OCI-LY1 (cell line): Measurements from ENCODE around the gene PSMD1.

Experiments used
- H2AFZ ChIP-seq: fragments of 200-600 bp; sonication (generic), shearing (Covaris generic); 2 replicates; pipeline ENCODE4 v1.6.0; 2014; ENCODE audit warnings: antibody characterized with exemption, mild to moderate bottlenecking, low read length
- H3F3A ChIP-seq: fragments of 200-600 bp; sonication (generic), shearing (Covaris generic); 2 replicates; pipeline ENCODE4 v1.6.0; 2014; ENCODE audit warnings: mild to moderate bottlenecking, antibody characterized with exemption, low read length, moderate library complexity; ENCODE audit not compliant: insufficient read depth
- H3K27ac ChIP-seq: fragments of 200-600 bp; sonication (generic); 2 replicates; pipeline ENCODE4 v1.5.1; 2014; ENCODE audit warnings: low read length, mixed run types, mild to moderate bottlenecking, low read depth; ENCODE audit not compliant: poor library complexity, severe bottlenecking
- H3K27me3 ChIP-seq: fragments of 200-600 bp; sonication (generic); 2 replicates; pipeline ENCODE4 v1.6.0; 2014; ENCODE audit warnings: antibody characterized with exemption, mild to moderate bottlenecking, low read length, moderate library complexity; ENCODE audit not compliant: insufficient read depth
- H3K36me3 ChIP-seq: fragments of 200-600 bp; sonication (generic); 2 replicates; pipeline ENCODE4 v1.6.1; 2014; ENCODE audit warnings: mild to moderate bottlenecking, antibody characterized with exemption, low read length, moderate library complexity, mixed read lengths; ENCODE audit not compliant: insufficient read depth
- H3K4me1 ChIP-seq: fragments of 200-600 bp; sonication (generic); 2 replicates; pipeline ENCODE4 v1.5.1; 2014; ENCODE audit warnings: mild to moderate bottlenecking, low read length, moderate library complexity; ENCODE audit not compliant: insufficient read depth, severe bottlenecking
- H3K4me2 ChIP-seq: fragments of 200-600 bp; sonication (generic), shearing (Covaris generic); 2 replicates; pipeline ENCODE4 v1.6.1; 2014; ENCODE audit warnings: low read length
- H3K4me3 ChIP-seq: fragments of 200-600 bp; sonication (generic); 2 replicates; pipeline ENCODE4 v1.5.1; 2014; ENCODE audit warnings: low read length, low read depth, mild to moderate bottlenecking, mixed read lengths; ENCODE audit not compliant: poor library complexity, severe bottlenecking
- H3K79me2 ChIP-seq: fragments of 200-600 bp; shearing (Covaris generic); 2 replicates; pipeline ENCODE4 v1.6.1; 2016; ENCODE audit warnings: mixed run types, low read length, mixed read lengths; ENCODE audit not compliant: insufficient read depth
- H3K9ac ChIP-seq: fragments of 200-600 bp; sonication (generic), shearing (Covaris generic); 2 replicates; pipeline ENCODE4 v1.6.1; 2014; ENCODE audit warnings: mild to moderate bottlenecking, low read length, mixed read lengths
- H3K9me2 ChIP-seq: fragments of 200-600 bp; sonication (generic), shearing (Covaris generic); 2 replicates; pipeline ENCODE4 v1.6.1; 2014; ENCODE audit warnings: low read depth, mild to moderate bottlenecking, low read length, mixed read lengths
- H3K9me3 ChIP-seq: fragments of 200-600 bp; shearing (Covaris generic); 2 replicates; pipeline ENCODE4 v1.6.1; 2014; ENCODE audit warnings: low read length, mixed read lengths
- H4K20me1 ChIP-seq: fragments of 200-600 bp; sonication (generic), shearing (Covaris generic); 2 replicates; pipeline ENCODE4 v1.6.0; 2016; ENCODE audit warnings: mild to moderate bottlenecking, low read length; ENCODE audit not compliant: insufficient read depth
- CTCF ChIP-seq: fragments of 200-600 bp; sonication (generic), shearing (Covaris generic); IDR thresholded peaks from 2 replicates; pipeline ENCODE4 v1.5.1; 2017; ENCODE audit warnings: mild to moderate bottlenecking, antibody characterized with exemption, low read length, moderate library complexity, mixed read lengths
- EZH2 ChIP-seq: fragments of 200-600 bp; sonication (generic), shearing (Covaris generic); IDR thresholded peaks from 2 replicates; pipeline ENCODE4 v1.8.0; 2017; ENCODE audit warnings: borderline replicate concordance, mixed run types, mild to moderate bottlenecking, antibody characterized with exemption, low read length, moderate library complexity, mixed read lengths

PSMD1 gene

DNA sequence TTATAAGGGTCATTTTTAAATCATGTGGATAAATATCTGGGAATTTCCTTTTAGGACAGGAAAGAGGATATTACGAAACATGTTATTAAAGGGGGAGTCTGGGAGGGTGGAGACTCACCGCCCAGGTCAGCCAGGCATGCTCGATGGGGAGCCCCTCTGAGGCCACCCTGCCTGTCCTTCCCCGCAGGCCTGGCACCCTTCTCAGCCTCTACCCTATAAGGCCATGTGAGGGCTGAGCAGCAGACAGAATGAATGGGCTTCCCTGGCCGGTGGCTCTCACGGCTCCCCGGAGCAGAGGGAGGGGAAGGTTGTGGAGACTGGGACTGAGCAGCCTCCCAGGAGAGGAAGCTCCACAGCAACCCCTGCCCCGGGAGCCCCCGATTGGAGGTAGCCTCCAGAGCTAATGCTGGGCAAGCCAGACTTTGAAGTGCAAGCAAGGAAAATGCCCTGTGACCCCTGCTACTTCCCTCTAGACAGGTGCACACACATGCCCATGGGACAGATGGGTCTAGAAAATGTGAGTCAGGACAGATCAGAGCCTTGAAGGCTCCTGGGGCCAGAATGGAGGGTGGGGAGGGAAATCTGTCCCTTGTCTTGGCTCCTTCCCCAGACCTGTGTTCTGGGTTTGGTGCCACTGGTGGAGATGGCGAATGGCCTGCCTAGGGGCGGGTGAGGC is 128.5 kb downstream of the PSMD1 start:
- no peaks in the 10 kb centered on the region for H3K36me3 ChIP-seq
- H3K4me2 ChIP-seq, result no peak overlapping the region
- H2AFZ ChIP-seq, result no peak overlapping the region
- peaks cover 14% of the 10 kb centered on the region for H3K4me1 ChIP-seq
- no peaks in the 10 kb centered on the region for H3K9me3 ChIP-seq
- no peak overlapping the region for H3K27ac ChIP-seq
- no peak overlapping the region for H3K4me3 ChIP-seq
- no peaks in the 10 kb centered on the region for H3F3A ChIP-seq
- H3K79me2 ChIP-seq, result no peaks in the 10 kb centered on the region
- H3K9ac ChIP-seq, result no peak overlapping the region
- no peaks in the 10 kb centered on the region for H3K9me2 ChIP-seq
- H4K20me1 ChIP-seq, result no peaks in the 10 kb centered on the region
- TF ChIP-seq CTCF (no peak), EZH2 (no peak)
- H3K27me3 ChIP-seq, result no peaks in the 10 kb centered on the region

DNA sequence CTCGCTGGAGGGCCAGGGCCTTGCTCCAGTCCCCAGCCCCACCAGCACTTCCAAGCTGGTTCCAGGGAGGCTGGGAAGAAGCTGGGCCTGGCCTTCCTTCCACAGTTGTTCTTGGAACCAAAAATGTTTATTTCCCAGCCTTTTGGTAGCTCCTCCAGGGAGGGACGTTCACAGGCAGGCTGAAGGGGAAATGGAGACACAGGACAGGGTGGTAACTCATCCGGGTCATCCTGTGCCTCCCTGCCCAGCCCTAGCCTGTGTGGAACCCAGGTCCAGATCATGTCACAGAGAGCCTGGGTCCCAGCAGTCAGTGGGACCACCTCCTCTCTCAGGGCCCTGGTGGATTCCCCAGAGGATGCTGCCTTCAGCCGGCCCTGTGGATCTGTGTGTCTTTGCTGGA is 129.2 kb downstream of the PSMD1 start:
- Histone ChIP-seq H3K79me2 (no peaks in the 10 kb centered on the region), H2AFZ (no peak overlapping the region)

DNA sequence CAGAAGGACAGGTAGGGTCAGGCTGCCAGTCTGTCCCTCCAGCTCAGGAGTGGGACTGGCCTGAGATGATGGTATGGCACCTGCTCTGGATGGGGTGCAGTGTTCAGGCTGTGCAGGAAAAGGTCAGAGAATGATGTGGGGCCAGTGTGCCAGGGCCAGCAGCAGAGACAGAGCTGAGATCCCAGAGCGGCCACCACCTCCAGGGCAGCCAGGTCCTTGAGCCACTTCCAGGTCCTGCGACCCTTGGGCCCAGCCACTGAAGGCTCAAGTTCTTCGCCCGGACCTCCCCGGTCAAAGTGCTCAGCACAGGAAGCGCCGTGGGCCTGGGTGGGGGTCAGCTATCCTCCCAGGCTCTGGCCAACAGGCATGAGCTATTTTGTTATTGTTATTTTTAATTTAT is 129.7 kb downstream of the PSMD1 start:
- H3K4me3 ChIP-seq, result no peak overlapping the region
- no peak overlapping the region for H2AFZ ChIP-seq
- H3K27me3 ChIP-seq, result no peaks in the 10 kb centered on the region
- peaks cover 11% of the 10 kb centered on the region for H3K4me1 ChIP-seq
- H3K9me3 ChIP-seq, result no peaks in the 10 kb centered on the region
- no peaks in the 10 kb centered on the region for H3K9me2 ChIP-seq
- H4K20me1 ChIP-seq, result no peaks in the 10 kb centered on the region
- no peak overlapping the region for H3K27ac ChIP-seq
- H3K79me2 ChIP-seq, result no peaks in the 10 kb centered on the region
- no peak for TF ChIP-seq CTCF
- TF ChIP-seq EZH2, result no peak
- no peaks in the 10 kb centered on the region for H3K36me3 ChIP-seq
- no peak overlapping the region for H3K4me2 ChIP-seq
- H3F3A ChIP-seq, result no peaks in the 10 kb centered on the region
- H3K9ac ChIP-seq, result no peak overlapping the region

More for the DNA sequence above, 129.2 kb downstream of the PSMD1 start:
- no peak for TF ChIP-seq EZH2
- no peak for TF ChIP-seq CTCF
- H3K4me2 ChIP-seq, result no peak overlapping the region
- H3K9me2 ChIP-seq, result no peaks in the 10 kb centered on the region
- no peaks in the 10 kb centered on the region for H3F3A ChIP-seq
- no peak overlapping the region for H3K4me3 ChIP-seq
- no peak overlapping the region for H3K9ac ChIP-seq
- no peak overlapping the region for H3K27ac ChIP-seq
- no peaks in the 10 kb centered on the region for H4K20me1 ChIP-seq
- H3K27me3 ChIP-seq, result no peaks in the 10 kb centered on the region
- peaks cover 11% of the 10 kb centered on the region for H3K4me1 ChIP-seq
- H3K36me3 ChIP-seq, result no peaks in the 10 kb centered on the region
- no peaks in the 10 kb centered on the region for H3K9me3 ChIP-seq
